DMS53 treated with DMSO at 0.1 percent for 48 hours (cell line): Measurements from ENCODE around the gene ANO2.

Experiments used
- DNase-seq: peaks from one replicate; lab custom pipeline; 2025; ENCODE audit not compliant: unreplicated experiment; lab: John Stamatoyannopoulos, UW

The ANO2 gene

DNA sequence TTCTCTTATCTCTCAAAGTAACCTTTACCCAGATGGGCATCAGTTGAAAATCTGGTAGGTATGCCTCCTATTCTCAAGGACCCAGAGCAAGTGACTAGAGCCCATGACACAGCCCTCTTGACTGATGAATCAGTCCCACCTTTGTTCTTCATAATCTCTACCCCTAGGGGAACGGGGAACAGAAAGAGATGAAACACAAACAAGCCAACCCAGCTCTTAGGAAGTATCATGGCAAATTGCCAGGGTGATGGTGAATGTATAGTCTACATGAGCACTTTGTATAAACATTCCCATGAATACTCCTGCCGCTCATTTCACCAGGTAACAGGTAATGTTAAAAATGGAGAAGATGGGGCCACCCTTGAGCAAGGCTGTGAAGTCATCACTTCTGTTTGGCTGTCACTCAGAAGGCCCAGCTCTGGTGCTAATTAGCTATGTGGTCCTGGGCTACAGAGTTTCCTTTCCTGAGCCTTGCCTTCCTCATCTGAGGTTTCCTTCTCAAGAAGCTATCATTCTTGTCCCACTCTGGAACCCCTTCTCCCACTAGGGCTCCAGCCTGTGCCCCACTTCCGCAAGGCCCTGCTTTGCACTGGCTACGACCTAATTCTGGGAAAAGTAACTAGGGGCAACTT lies 161.7 kb downstream of the ANO2 start:
- peak; percentile 82 for DNase-seq

DNA sequence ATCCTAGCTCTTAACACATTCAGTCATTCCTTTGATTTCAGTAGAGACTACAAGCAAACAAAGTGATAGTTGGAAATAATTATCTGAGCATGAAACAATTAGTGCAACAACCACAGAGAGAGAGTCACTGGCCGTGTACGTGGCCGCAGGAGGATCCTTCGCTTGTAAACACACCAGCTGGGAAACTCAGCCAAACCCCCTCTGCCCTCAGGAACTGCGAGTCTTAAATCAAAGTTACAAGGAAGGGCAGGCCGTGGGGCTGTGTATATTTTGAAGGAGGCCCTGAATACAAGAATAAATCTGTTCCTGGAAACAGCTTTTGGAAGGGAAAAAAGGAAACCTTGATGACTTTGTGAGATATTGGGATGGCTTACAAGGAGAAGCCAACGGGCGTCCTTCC lies 164.5 kb downstream of the ANO2 start:
- DNase-seq: no peak

- no peak for DNase-seq
These were observed 165.7 kb downstream of the ANO2 start for GRCh38 chr12:5779401-5779800.

DNA sequence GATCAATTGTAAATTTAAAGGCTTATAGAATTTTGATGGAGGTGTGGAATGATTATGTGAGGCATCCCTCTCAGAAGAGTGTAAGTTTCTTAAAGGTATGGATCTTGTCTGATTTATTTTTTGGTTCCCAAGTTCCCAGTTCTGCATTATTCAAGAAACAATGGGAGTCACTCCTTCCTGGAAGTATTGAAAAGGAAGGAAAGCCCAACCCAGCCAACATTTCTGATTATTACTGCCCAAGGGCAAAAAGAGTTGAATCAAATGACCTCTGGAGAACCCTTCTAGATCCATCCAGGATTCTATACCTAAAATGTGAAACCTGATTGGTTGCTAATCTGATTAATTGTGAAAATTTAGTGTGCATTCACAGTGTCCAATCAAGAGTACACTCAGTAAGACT lies 166.2 kb downstream of the ANO2 start:
- DNase-seq: no peak

DNA sequence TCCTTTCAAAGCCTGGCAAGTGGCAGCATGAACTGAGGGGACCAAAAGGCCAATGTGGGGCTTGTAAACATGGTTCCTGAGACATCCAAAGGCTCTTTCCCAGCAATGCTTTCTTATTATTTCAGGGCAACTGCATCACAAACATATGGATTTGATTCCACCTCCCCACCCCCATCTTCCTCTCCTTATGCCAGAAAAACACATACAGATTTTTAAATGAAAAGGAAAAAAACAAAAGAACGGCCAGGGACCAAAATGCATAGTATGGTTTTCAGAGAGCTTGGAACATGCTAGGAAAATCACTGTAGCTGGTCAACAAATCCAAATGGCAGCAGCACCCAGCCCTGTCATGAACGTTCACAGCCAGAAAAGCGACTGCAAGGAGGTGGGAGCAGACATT lies 167.6 kb downstream of the ANO2 start:
- no peak for DNase-seq

- no peak for DNase-seq
These were observed 169.0 kb downstream of the ANO2 start for GRCh38 chr12:5776091-5776490.

DNA sequence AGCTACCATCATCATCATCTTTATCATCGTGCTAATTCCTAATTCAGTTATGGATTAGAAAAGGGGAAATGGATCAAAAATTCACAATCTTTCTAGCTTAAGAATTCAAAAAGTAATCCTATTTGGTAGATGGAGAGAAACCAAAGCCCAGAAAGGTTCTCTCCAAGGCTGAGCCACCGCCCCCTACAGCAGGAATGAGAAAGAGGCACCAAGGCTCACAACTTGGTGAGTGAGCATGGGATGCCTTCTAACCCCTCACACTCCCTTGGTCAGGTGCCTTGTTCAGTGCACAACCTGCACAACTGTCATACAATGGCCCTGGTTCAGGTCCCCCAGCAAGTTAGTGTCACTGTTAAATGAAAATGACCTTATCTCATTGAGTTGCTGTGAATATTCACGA lies 171.5 kb downstream of the ANO2 start:
- no peak for DNase-seq

GRCh38 chr12:5771756-5772155 lies 173.3 kb downstream of the ANO2 start:
- DNase-seq: no peak

DNA sequence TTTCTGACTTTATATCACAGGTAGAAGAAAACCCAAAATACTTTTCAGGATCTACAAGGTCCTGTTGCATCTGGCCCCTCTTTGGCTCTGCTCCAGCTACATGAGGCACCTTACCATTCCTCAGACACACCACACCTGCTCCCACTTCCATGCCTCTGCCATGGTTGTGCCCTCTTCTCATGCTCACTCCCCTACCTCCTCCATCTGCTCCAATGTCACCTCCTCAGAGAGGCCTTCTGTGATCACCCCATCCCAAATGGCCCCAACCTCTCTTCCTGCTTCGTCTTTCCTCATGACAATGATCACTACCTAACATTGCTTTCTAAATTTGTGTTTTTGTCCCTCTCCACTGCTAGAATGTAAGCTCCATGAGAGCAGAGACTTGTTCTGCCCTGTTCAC lies 174.3 kb downstream of the ANO2 start:
- DNase-seq: no peak

GRCh38 chr12:5768581-5769196 lies 176.4 kb downstream of the ANO2 start:
- no peak for DNase-seq

GRCh38 chr12:5768171-5768570 lies 176.9 kb downstream of the ANO2 start:
- DNase-seq: no peak

GRCh38 chr12:5758347-5758746 lies 186.7 kb downstream of the ANO2 start:
- no peak for DNase-seq

- no peak for DNase-seq
These were observed 188.7 kb downstream of the ANO2 start for GRCh38 chr12:5756338-5756842.

GRCh38 chr12:5748027-5748426 lies 197.0 kb downstream of the ANO2 start:
- no peak for DNase-seq

DNA sequence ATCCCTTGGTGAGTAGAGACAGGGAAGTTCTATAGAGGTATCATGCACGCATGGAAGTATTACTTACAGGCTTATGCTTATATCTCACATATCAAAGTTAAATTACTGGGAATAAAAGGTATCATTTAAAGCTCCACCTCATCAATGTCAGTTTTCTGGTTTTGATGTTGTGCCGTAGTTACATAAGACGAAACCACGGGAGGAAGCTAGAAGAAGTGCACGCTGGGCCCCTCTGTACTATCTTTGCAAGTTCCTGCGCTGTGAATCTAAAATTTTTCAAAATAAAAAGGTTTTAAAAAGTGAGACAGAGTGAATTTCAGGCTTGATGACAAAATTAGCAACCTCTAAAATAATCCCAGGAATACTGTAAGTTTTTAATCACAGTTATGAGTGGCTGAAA lies 198.1 kb downstream of the ANO2 start:
- no peak for DNase-seq

GRCh38 chr12:5746036-5746908 lies 198.8 kb downstream of the ANO2 start:
- DNase-seq: no peak

DNA sequence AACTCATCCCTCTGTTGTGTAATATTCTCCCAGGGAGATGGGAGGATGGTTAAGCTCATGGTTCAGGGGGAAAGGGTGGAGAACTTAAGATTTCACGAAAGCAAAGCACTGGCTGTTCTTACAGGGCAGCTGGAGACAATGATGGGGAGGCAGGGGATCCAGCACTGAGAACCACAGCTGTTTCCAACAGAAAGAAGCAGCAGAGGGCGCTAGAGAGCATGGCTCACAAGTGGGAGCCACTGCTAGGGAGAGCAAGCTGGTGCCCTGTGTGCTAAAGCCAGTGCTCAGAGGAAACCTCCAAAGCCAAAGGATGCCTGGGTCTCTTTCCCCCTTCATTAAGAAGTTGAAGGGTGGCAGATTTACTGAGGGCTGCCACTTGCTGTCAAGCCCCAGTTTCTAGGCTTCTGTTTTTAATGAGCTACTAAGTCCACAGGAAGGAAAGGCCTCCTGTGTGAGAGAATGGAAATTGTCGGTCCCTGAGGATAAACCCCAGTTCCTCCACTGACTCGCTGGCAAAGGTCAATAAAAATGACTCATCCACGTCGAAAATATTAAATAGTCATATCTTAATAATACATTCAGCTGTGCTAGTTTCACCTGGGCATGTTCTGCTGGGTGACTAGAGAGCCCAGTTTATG lies 199.7 kb downstream of the ANO2 start:
- peak; percentile 99 for DNase-seq

DNA sequence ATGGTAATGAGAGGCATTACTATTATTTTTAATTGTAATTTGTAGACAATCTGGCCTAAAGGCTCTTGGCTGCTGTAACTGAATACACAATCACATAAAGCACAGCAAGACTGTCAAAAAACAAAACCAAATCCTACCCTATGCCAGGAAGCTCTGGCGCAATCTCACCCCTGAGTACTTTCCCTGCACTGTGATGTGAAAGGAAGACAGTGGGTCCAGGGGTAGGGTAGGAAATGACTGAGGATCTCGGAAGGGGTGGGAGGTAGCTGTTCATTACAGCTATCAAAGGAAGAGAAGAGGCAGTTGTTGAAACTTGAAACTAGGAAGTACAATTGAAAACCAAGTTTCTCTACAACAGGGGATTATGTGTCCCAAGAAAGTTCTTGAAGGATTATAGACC lies 202.8 kb downstream of the ANO2 start:
- no peak for DNase-seq

- DNase-seq: no peak
These were observed 205.1 kb downstream of the ANO2 start for GRCh38 chr12:5739917-5740316.

DNA sequence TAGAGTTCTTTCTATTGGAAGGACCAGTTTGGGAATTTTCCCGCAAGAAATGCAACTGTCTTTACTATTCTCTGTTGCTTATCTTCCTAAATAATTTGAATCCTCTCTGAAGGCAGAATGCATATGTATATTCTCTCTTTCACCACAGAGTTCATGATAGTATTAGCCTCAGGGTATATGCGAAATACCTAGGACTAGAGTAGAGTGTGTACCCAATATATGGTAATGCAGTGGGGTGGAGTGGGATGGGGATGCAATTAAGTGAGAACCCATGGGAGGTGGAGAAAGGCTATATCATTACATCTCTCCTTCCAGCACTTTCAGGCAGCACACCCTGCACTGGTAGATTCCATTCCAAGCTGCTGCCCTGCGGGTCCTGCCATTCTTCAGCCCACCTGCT lies 207.3 kb downstream of the ANO2 start:
- DNase-seq: no peak

DNA sequence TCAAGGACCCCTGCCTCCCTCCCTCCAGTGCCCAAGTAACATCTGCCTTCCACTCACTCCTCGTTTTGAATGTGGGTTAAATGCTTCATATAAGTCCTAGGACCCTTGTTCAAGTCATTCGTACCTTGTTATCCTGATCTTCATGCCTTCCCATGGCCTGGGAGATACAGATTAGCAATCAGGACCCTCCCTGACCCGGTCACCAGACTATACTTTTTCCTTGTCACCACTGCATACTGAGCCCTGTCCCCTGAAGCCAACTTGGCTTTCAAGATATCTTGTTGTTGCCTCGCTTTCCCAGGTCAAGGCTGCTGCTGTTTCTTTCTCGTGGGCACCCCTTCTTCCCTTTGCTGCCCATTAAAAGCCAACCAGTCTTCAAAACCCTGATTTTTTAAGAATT lies 208.5 kb downstream of the ANO2 start:
- no peak for DNase-seq

DNA sequence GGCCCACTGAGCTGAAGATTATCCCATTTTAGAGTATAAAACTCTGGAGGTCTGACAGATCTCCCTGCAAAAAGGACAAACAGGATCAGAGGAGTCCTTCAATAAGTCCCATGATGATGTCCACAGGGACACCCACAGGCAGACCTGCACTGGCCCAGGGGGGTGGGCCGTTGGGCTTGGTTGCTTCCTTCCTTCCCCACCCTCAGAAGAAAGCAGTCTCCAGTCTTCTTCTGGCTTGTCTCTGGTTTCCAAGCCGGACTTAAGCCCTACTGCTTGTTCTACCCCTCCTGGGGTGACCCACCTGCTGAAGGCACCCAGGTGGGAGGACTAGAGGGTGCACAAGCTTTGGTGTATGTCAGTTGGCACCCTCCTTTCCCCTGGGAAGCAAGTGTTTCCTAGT lies 209.0 kb downstream of the ANO2 start:
- no peak for DNase-seq
